ENCODE results near the gene LOC128125822.
"Not testable (repeated sequence)": the region's sequence is repeated elsewhere in the genome, so short reads cannot be mapped to it uniquely, and the experiment has no call there.

LOC128125822 gene

DNA sequence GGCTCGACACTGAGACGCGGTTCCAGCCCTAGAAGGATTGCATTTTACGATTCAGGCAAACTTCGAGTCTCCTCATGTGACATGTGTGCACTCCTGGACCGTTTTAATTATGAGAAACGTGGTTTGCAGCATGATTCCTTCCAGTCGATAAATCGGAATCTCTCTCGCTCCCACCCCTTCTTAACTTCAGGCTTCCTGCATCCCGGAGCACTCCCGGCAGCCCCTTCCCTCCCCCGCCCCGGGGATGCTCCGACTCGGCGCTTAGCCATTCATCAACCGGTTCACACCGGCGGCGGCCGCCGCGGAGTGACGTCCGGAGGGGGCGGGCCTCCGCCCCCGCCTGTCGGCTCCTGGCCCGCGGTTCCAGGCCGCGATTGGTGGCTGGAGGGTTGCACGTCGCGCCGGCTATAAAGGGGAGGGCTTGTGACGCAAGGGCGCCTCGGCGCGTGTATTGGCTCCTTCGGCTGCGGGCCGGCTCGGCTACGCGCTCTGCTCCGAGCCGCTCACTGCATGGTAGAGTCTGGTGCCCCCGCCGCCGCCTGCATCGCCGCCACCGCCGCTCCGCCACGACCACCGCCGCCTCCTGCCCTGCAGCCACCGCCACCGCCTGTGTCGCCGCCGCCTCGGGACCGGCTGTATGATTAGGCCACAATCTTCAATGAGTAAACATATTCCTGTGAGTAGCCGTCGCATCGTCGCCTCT, at the start of gene LOC128125822, which contains the start of gene PTP4A1:
Gene LOC128125822 (plus strand): TSS at position 437 of the 703 bp plus-strand sequence.
Gene PTP4A1 (plus strand): TSS at position 437 of the 703 bp plus-strand sequence. CDS start 4,401 bp downstream, outside the sequence.
- no peaks in the 10 kb centered on the region for H3K9me3 ChIP-seq
- no peaks in the 10 kb centered on the region for H3K27me3 ChIP-seq
- H3K36me3 ChIP-seq: peaks cover 11% of the 10 kb centered on the region
- no peak for TF ChIP-seq CTCF (IDR thresholded peaks at IDR 0.05)
- H3K27ac ChIP-seq: peak within 1 kb of the TSS; percentile 99
- peak within 1 kb of the TSS; percentile 90 for H3K4me3 ChIP-seq
- ATAC-seq (peak; percentile 91), DNase-seq (peak; percentile 99)
- intact Hi-C loops (cut with DNase I): no loop called here
- no peaks in the 10 kb centered on the region for H3K4me1 ChIP-seq

- H3K9me3 ChIP-seq; H3K4me1 ChIP-seq; DNase-seq; H3K4me3 ChIP-seq; ATAC-seq; H3K27ac ChIP-seq; H3K36me3 ChIP-seq; H3K27me3 ChIP-seq; intact Hi-C loops (cut with DNase I): not testable (repeated sequence)
Observed at GRCh38 chr6:63522911-63523287, 49.4 kb upstream of the LOC128125822 start.

DNA sequence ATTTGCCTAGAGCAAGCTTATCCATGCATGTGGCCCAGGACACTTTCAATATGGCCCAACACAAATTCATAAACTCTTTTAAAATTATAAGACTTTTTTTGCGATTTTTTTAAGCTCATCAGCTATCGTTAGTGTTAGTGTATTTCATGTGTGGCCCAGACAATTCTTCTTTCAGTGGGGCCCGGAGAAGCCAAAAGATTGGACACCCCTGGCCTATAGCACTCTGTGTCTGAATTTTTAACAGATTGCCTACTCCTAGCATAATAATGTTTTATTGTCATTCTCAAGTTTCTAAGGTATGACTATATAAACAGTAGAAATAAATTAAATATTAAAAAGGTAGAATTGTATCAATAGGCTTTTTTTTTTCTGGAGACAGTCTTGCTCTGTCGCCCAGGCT, 48.6 kb upstream of the LOC128125822 start:
- DNase-seq (no peak), ATAC-seq (no peak)
- Histone ChIP-seq H3K27me3 (no peaks in the 10 kb centered on the region), H3K27ac (no peak overlapping the region), H3K36me3 (no peaks in the 10 kb centered on the region), H3K4me3 (no peak overlapping the region), H3K4me1 (no peaks in the 10 kb centered on the region), H3K9me3 (no peaks in the 10 kb centered on the region)
- TF ChIP-seq CTCF (IDR thresholded peaks at IDR 0.05): no peak
- intact Hi-C loops (cut with DNase I): no loop called here

DNA sequence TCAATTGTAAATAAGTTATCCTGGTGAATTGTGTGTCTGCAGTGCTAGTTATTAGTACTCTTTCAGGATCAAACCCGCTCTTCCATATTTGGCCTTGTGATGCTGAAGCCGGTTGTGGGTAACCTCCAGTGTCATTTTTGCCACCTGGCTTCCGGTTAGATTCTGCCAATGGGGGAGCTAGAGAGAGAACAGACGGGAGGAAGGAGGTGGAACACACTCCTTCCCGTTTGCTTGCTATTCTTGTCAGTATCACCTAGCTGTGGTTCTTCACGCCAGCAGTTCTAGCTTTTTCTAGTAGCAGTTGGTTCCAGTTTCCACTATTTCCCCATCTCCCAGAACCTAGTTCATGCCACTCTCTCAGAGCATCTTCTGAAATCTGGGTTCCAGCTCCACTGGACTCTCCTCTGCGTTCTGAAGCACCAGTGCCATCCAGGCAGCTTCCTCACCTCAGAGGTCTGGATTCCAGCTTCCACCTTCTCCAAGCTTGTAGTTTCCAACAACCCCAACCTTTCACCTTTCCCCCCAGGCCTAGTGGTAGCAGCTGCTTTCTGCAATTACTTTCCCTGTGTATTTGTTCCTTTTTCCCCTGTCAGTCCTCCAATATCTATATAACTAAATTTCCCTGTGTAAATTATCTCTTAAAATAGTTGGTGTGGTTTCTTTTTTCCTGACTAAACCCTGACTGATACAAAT, 46.9 kb upstream of the LOC128125822 start:
- Histone ChIP-seq H3K27ac (no peak overlapping the region), H3K4me1 (no peaks in the 10 kb centered on the region), H3K4me3 (no peak overlapping the region), H3K9me3 (no peaks in the 10 kb centered on the region), H3K36me3 (no peaks in the 10 kb centered on the region), H3K27me3 (no peaks in the 10 kb centered on the region)
- no peak for DNase-seq
- no peak for TF ChIP-seq CTCF (IDR thresholded peaks at IDR 0.05)
- no peak for ATAC-seq
- intact Hi-C loops (cut with DNase I): no loop called here

DNA sequence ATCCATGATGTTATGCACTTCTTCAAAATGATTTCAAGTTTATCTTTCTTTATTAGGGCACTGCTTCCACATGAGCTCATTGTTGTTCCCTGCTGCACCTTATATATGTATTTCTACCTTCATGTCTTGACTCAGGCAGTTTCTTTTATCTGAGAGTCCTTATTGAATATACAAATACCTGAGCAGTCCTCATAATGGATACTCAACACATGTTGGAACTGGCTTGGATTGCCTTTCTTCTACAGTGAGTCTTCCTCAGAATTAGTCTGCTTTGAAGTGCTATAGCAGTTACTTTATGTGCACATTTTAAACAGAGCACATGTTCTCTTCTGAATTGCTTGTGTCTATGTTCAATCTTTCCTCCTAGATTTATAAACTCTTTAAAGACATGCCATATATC, 45.3 kb upstream of the LOC128125822 start:
- no peak overlapping the region for H3K4me3 ChIP-seq
- no peaks in the 10 kb centered on the region for H3K4me1 ChIP-seq
- H3K27ac ChIP-seq: no peak overlapping the region
- TF ChIP-seq CTCF (IDR thresholded peaks at IDR 0.05): no peak
- intact Hi-C loops (cut with DNase I): no loop called here
- H3K36me3 ChIP-seq: no peaks in the 10 kb centered on the region
- H3K9me3 ChIP-seq: no peaks in the 10 kb centered on the region
- ATAC-seq (no peak), DNase-seq (no peak)
- no peaks in the 10 kb centered on the region for H3K27me3 ChIP-seq
